H9 (cell line): Measurements from ENCODE around the gene PHAF1. TPM values are rescaled to one million over a fixed set of nuclear protein-coding genes. Genes with fewer than 3 reads are reported as not detected.

Source experiments
- DNase-seq: peaks from one replicate; pipeline ENCODE4 v3.0.0-alpha.2; 2017
- H2AFZ ChIP-seq: one replicate; pipeline ENCODE4 v1.6.1; 2013; ENCODE audit warnings: mild to moderate bottlenecking, low read length, control low read depth, moderate library complexity
- H2AK5ac ChIP-seq: 2 replicates; pipeline ENCODE4 v1.6.1; 2013; ENCODE audit warnings: low read length, control low read depth, mixed read lengths; ENCODE audit not compliant: insufficient read length
- H2BK120ac ChIP-seq: one replicate; pipeline ENCODE4 v1.6.1; 2013; ENCODE audit warnings: low read depth, mild to moderate bottlenecking, low read length, control low read depth, inconsistent platforms; ENCODE audit not compliant: poor library complexity, severe bottlenecking
- H2BK12ac ChIP-seq: 2 replicates; pipeline ENCODE4 v1.6.1; 2013; ENCODE audit warnings: low read length, control low read depth, mixed read lengths, low read depth; ENCODE audit not compliant: insufficient read length
- H2BK15ac ChIP-seq: 2 replicates; pipeline ENCODE4 v1.6.1; 2013; ENCODE audit warnings: low read depth, low read length, control low read depth
- H2BK20ac ChIP-seq: one replicate; pipeline ENCODE4 v1.6.1; 2013; ENCODE audit warnings: low read depth, mild to moderate bottlenecking, low read length, control low read depth, inconsistent platforms; ENCODE audit not compliant: poor library complexity, severe bottlenecking
- H2BK5ac ChIP-seq: 2 replicates; pipeline ENCODE4 v1.6.1; 2013; ENCODE audit warnings: low read length, control low read depth, mixed read lengths; ENCODE audit not compliant: insufficient read length
- H3K14ac ChIP-seq: 2 replicates; pipeline ENCODE4 v1.6.1; 2013; ENCODE audit warnings: low read length, control low read depth; ENCODE audit not compliant: insufficient read depth
- H3K18ac ChIP-seq: 2 replicates; pipeline ENCODE4 v1.6.1; 2013; ENCODE audit warnings: low read depth, mild to moderate bottlenecking, mixed read lengths, low read length, control low read depth; ENCODE audit not compliant: insufficient read length
- H3K23ac ChIP-seq: 2 replicates; pipeline ENCODE4 v1.6.1; 2013; ENCODE audit warnings: low read length, control low read depth, mixed read lengths, low read depth; ENCODE audit not compliant: insufficient read length
- H3K23me2 ChIP-seq: 2 replicates; pipeline ENCODE4 v1.6.1; 2013; ENCODE audit warnings: low read depth, mild to moderate bottlenecking, mixed read lengths, low read length, control low read depth; ENCODE audit not compliant: insufficient read length, poor library complexity, severe bottlenecking
- H3K27ac ChIP-seq: 2 replicates; pipeline ENCODE4 v1.5.1; 2013; ENCODE audit warnings: low read length, control low read depth, mixed read lengths, low read depth; ENCODE audit not compliant: insufficient read length
- H3K27me3 ChIP-seq: 2 replicates; pipeline ENCODE4 v1.6.1; 2013; ENCODE audit warnings: low read length, control low read depth, inconsistent platforms; ENCODE audit not compliant: insufficient read depth
- H3K4ac ChIP-seq: 2 replicates; pipeline ENCODE4 v1.6.1; 2013; ENCODE audit warnings: low read depth, mild to moderate bottlenecking, control low read depth, inconsistent platforms, low read length, moderate library complexity
- H3K4me1 ChIP-seq: 2 replicates; pipeline ENCODE4 v1.6.1; 2013; ENCODE audit warnings: low read length, control low read depth, inconsistent platforms; ENCODE audit not compliant: insufficient read depth
- H3K4me2 ChIP-seq: 2 replicates; pipeline ENCODE4 v1.6.1; 2013; ENCODE audit warnings: low read length, control low read depth, mixed read lengths; ENCODE audit not compliant: insufficient read length, insufficient read depth
- H3K56ac ChIP-seq: 2 replicates; pipeline ENCODE4 v1.6.1; 2013; ENCODE audit warnings: low read depth, mild to moderate bottlenecking, mixed read lengths, low read length, control low read depth; ENCODE audit not compliant: insufficient read length
- H3K79me1 ChIP-seq: 2 replicates; pipeline ENCODE4 v1.6.1; 2013; ENCODE audit warnings: low read depth, mild to moderate bottlenecking, moderate library complexity, low read length, control low read depth, inconsistent platforms; ENCODE audit not compliant: insufficient read depth, poor library complexity, severe bottlenecking
- H3K79me2 ChIP-seq: 2 replicates; pipeline ENCODE4 v1.6.1; 2013; ENCODE audit warnings: low read length, control low read depth, inconsistent platforms; ENCODE audit not compliant: insufficient read depth
- H3K9ac ChIP-seq: 2 replicates; pipeline ENCODE4 v1.6.1; 2013; ENCODE audit warnings: low read length, control low read depth, mixed read lengths; ENCODE audit not compliant: insufficient read length; ENCODE audit errors: extremely low read depth
- H3K9me3 ChIP-seq: one replicate; pipeline ENCODE4 v1.6.1; 2013; ENCODE audit warnings: low read depth, low read length, inconsistent platforms; ENCODE audit not compliant: control insufficient read depth
- H3T11ph ChIP-seq: one replicate; pipeline ENCODE4 v1.6.1; 2013; ENCODE audit warnings: mild to moderate bottlenecking, low read length, control low read depth, inconsistent platforms
- H4K20me1 ChIP-seq: one replicate; pipeline ENCODE4 v1.6.1; 2013; ENCODE audit not compliant: control insufficient read depth, insufficient read length, insufficient read depth
- H4K5ac ChIP-seq: 2 replicates; pipeline ENCODE4 v1.6.1; 2013; ENCODE audit warnings: low read depth, mild to moderate bottlenecking, mixed read lengths, low read length, control low read depth; ENCODE audit not compliant: insufficient read length
- H4K8ac ChIP-seq: replicated peaks from 2 replicates; pipeline ENCODE4 v1.6.1; 2013; ENCODE audit warnings: low read length, control low read depth, mixed read lengths, low read depth; ENCODE audit not compliant: insufficient read length
- H4K91ac ChIP-seq: 2 replicates; pipeline ENCODE4 v1.6.1; 2013; ENCODE audit warnings: low read depth, mild to moderate bottlenecking, moderate library complexity, mixed read lengths, low read length, control low read depth; ENCODE audit not compliant: insufficient read length
- H3K27ac Mint-ChIP-seq, 3 experiments: 2 replicates in 2 of 3; 3 replicates in 1 of 3; pipeline ENCODE4 v1.8.0; 2020 to 2021; ENCODE audit warnings: mixed read lengths in 3 of 3, mild to moderate bottlenecking in 1 of 3, moderate library complexity in 1 of 3
- H3K27me3 Mint-ChIP-seq: 2 replicates; pipeline ENCODE4 v1.8.0; 2021; ENCODE audit warnings: low read depth, mild to moderate bottlenecking, moderate library complexity, mixed read lengths
- H3K36me3 Mint-ChIP-seq, 3 experiments: 2 replicates in 2 of 3; 3 replicates in 1 of 3; pipeline ENCODE4 v1.8.0; 2020 to 2021; ENCODE audit warnings: low read depth in 3 of 3, mixed read lengths in 3 of 3; ENCODE audit not compliant: insufficient read depth in 1 of 3
- H3K4me1 Mint-ChIP-seq, 2 experiments: 2 replicates each; pipeline ENCODE4 v1.8.0; 2020; ENCODE audit warnings: mixed read lengths in 2 of 2
- H3K4me3 Mint-ChIP-seq, 2 experiments: 2 replicates in 1 of 2; 3 replicates in 1 of 2; pipeline ENCODE4 v1.8.0; 2020 to 2021; ENCODE audit warnings: mild to moderate bottlenecking in 2 of 2, mixed read lengths in 2 of 2, moderate library complexity in 1 of 2
- H3K9me3 Mint-ChIP-seq, 2 experiments: 2 replicates in 1 of 2; 3 replicates in 1 of 2; pipeline ENCODE4 v1.8.0; 2020; ENCODE audit warnings: mild to moderate bottlenecking in 2 of 2, mixed read lengths in 2 of 2, moderate library complexity in 1 of 2
- CTCF ChIP-seq: fragments of 200-600 bp; sonication (generic); conservative IDR thresholded peaks from 3 replicates; pipeline ENCODE4 v1.8.0; 2021; ENCODE audit warnings: antibody characterized with exemption, mild to moderate bottlenecking
- WGBS: extraction: QIAGEN DNeasy Blood & Tissue Kit; methylation state at CpG from one replicate; pipeline ENCODE4 v1.1.7; 2013; ENCODE audit warnings: missing lambda C conversion rate, low lambda C conversion rate, mixed read lengths; ENCODE audit not compliant: insufficient read length; ENCODE audit errors: extremely low coverage; 5-methylcytosine and 5-hydroxymethylcytosine counted together
- total RNA-seq: library from RNA; stranded (reverse); gene quantifications from 2 replicates; pipeline ENCODE4 v1.2.1, GENCODE V29; 2021

The PHAF1 gene
- total RNA-seq, 1 experiment from 2014 or later: 18.8 TPM

GRCh38 chr16:67173323-67173722, 63.6 kb downstream of the PHAF1 start:
- H2BK20ac ChIP-seq: no peak overlapping the region
- no peaks in the 10 kb centered on the region for H4K20me1 ChIP-seq
- no peak overlapping the region for H3T11ph ChIP-seq
- no peak for DNase-seq
- H3K56ac ChIP-seq: no peak overlapping the region
- H3K4me1 Mint-ChIP-seq: peaks cover 36 to 44% of the 10 kb centered on the region in 2 experiments
- no peak overlapping the region for H3K18ac ChIP-seq
- no peak for TF ChIP-seq CTCF
- no peak overlapping the region for H2BK120ac ChIP-seq
- peak overlapping the region; percentile 71 to 89 for H3K4me3 Mint-ChIP-seq
- WGBS: no CpG with 5 or more reads among the region's 1 CpG
- peaks cover 40% of the 10 kb centered on the region; the same call in 1 of the 2 replicates for H3K27me3 ChIP-seq
- H3K27ac ChIP-seq: no peak overlapping the region
- H3K4ac ChIP-seq: no peak overlapping the region
- no peak overlapping the region for H2BK12ac ChIP-seq
- H3K9me3 Mint-ChIP-seq: peaks cover 0 to 2% of the 10 kb centered on the region in 2 experiments; a peak in 1 of 5 replicates
- no peak overlapping the region for H3K14ac ChIP-seq
- H4K8ac ChIP-seq: no peak overlapping the region
- H2AK5ac ChIP-seq: no peak overlapping the region
- no peak overlapping the region for H4K5ac ChIP-seq
- H3K23ac ChIP-seq: no peak overlapping the region
- H3K23me2 ChIP-seq: peaks cover 22% of the 10 kb centered on the region
- no peak overlapping the region for H2AFZ ChIP-seq
- H3K27ac Mint-ChIP-seq: no peak overlapping the region
- no peaks in the 10 kb centered on the region for H3K79me1 ChIP-seq
- H3K4me1 ChIP-seq: peaks cover 5% of the 10 kb centered on the region; the same call in 1 of the 2 replicates
- H2BK5ac ChIP-seq: no peak overlapping the region
- no peaks in the 10 kb centered on the region for H3K9me3 ChIP-seq
- no peak overlapping the region for H2BK15ac ChIP-seq
- H3K79me2 ChIP-seq: no peaks in the 10 kb centered on the region
- H4K91ac ChIP-seq: no peak overlapping the region
- peak overlapping the region; percentile 58 for H3K4me2 ChIP-seq
- H3K36me3 Mint-ChIP-seq: peaks cover 0 to 6% (median 2%) of the 10 kb centered on the region in 3 experiments; a peak in 2 of 7 replicates
- no peak overlapping the region for H3K9ac ChIP-seq
- peaks cover 80% of the 10 kb centered on the region for H3K27me3 Mint-ChIP-seq
